ENCODE measurements around the gene YTHDF1.

DNA sequence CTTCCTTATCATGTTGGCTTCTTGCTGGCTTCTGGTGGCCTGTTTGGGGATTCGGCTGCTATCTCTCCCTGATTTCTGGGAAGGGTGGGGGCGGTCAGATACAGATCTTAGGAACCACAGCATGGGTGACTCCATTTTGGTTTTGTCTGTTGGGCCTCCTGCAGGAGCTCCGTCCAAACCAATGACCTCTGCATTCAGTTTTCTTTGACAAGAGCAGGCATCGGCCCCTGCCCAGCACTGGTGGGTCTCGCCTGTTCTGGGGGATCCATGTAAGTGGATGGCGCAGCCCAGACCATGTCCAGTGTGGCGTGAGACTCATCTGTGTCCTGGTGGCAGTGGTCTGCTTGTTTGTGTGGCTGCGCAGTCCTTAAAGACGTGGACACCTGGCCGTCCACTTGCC lies 48.1 kb upstream of the YTHDF1 start:
- TF ChIP-seq CHD1 (IDR thresholded peaks at IDR 0.05; ENCODE audit: low read depth, low read length) (no peak), SIN3A (conservative IDR thresholded peaks at IDR 0.05 in 1 of 2, IDR thresholded peaks at IDR 0.05 in 1 of 2; ENCODE audit: low read depth in 1 of 2, low read length in 2 of 2) (no peak), SP4 (IDR thresholded peaks at IDR 0.05; ENCODE audit: low read length) (no peak), YY1 (IDR thresholded peaks at IDR 0.05; ENCODE audit: low read depth, low read length) (no peak), EZH2 (IDR thresholded peaks at IDR 0.05; ENCODE audit: low read depth, low read length, severe bottlenecking) (no peak), MAFK (IDR thresholded peaks at IDR 0.05; ENCODE audit: low read depth, low read length) (no peak), POLR2A (IDR thresholded peaks at IDR 0.05; ENCODE audit: control extremely low read depth in 1 of 2, low read depth in 2 of 2, low read length in 2 of 2) (no peak), RAD21 (IDR thresholded peaks at IDR 0.05 in 1 of 2, conservative IDR thresholded peaks at IDR 0.05 in 1 of 2; ENCODE audit: low read depth in 2 of 2, low read length in 2 of 2) (no peak), RXRA (IDR thresholded peaks at IDR 0.05; ENCODE audit: insufficient read depth, low read depth, low read length) (no peak)
- TF ChIP-seq, protein P1, sequence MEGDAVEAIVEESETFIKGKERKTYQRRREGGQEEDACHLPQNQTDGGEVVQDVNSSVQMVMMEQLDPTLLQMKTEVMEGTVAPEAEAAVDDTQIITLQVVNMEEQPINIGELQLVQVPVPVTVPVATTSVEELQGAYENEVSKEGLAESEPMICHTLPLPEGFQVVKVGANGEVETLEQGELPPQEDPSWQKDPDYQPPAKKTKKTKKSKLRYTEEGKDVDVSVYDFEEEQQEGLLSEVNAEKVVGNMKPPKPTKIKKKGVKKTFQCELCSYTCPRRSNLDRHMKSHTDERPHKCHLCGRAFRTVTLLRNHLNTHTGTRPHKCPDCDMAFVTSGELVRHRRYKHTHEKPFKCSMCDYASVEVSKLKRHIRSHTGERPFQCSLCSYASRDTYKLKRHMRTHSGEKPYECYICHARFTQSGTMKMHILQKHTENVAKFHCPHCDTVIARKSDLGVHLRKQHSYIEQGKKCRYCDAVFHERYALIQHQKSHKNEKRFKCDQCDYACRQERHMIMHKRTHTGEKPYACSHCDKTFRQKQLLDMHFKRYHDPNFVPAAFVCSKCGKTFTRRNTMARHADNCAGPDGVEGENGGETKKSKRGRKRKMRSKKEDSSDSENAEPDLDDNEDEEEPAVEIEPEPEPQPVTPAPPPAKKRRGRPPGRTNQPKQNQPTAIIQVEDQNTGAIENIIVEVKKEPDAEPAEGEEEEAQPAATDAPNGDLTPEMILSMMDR (IDR thresholded peaks at IDR 0.05; ENCODE audit: control extremely low read depth in 1 of 3, insufficient read depth in 1 of 3, low read depth in 1 of 3, low read length in 3 of 3): no peak

Data from H1 (cell line).